Measurements from ENCODE around the gene WWOX.

DNA sequence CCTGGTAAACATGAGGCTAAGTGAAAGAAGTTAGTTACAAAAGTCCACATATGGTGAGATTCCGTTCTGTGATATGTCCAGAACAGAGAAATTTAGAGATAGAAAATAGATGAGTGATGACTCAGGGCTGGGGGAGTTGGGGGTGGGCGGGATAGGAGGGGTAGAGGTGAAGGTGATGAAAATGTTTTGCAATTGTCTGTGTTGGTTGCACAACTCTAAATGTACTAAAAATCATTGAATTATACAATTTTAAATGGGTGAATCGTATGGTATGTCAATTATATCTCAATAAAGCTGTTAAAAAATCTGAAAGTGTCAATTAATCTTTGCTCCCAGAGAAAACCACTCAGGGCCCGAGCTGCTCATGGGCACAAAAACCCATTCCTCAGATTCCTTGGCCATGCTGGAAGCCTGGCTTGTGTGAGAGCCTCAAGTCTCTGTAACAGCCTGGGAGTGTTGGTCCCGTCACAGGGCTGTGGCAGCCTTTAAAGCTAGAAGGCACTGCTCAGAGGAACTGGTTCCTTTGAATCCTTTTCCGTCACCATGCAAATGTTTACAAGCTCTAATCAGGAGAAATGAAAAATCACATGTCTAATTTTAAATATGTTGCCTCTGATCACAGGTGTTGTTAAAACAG is 225.3 kb downstream of the WWOX start:
- TF ChIP-seq, protein P1, sequence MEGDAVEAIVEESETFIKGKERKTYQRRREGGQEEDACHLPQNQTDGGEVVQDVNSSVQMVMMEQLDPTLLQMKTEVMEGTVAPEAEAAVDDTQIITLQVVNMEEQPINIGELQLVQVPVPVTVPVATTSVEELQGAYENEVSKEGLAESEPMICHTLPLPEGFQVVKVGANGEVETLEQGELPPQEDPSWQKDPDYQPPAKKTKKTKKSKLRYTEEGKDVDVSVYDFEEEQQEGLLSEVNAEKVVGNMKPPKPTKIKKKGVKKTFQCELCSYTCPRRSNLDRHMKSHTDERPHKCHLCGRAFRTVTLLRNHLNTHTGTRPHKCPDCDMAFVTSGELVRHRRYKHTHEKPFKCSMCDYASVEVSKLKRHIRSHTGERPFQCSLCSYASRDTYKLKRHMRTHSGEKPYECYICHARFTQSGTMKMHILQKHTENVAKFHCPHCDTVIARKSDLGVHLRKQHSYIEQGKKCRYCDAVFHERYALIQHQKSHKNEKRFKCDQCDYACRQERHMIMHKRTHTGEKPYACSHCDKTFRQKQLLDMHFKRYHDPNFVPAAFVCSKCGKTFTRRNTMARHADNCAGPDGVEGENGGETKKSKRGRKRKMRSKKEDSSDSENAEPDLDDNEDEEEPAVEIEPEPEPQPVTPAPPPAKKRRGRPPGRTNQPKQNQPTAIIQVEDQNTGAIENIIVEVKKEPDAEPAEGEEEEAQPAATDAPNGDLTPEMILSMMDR (conservative IDR thresholded peaks at IDR 0.05; ENCODE audit: low read depth, low read length), result no peak
- TF ChIP-seq EZH2 (IDR thresholded peaks at IDR 0.05; ENCODE audit: low read length, unreplicated experiment), result no peak
